HepG2 (cell line): Measurements from ENCODE around the gene GPC6. TPM values are rescaled to one million over a fixed set of nuclear protein-coding genes. Genes with fewer than 3 reads are reported as not detected.
A peak's percentile ranks its signal among the peaks of the same experiment; 100 is the strongest.

Source experiments
- ARNT ChIP-seq: fragments of 450-650 bp; IDR thresholded peaks from 2 replicates; pipeline ENCODE4 v1.6.1; 2017
- ARNTL ChIP-seq: sonication (generic); formaldehyde crosslinking; IDR thresholded peaks from 2 replicates; pipeline ENCODE4 v1.4.0; 2020; ENCODE audit warnings: mild to moderate bottlenecking, missing genetic modification reagents
- DRAP1 ChIP-seq: IDR thresholded peaks from 2 replicates; pipeline ENCODE4 v1.6.1; 2016; ENCODE audit warnings: missing genetic modification reagents, missing compliant biosample characterization
- E2F1 ChIP-seq: sonication (generic); formaldehyde crosslinking; IDR thresholded peaks from 2 replicates; pipeline ENCODE4 v1.5.0; 2020; ENCODE audit warnings: missing genetic modification reagents
- FOXC1 ChIP-seq: sonication (generic); formaldehyde crosslinking; IDR thresholded peaks from 2 replicates; pipeline ENCODE4 v1.8.0; 2022; ENCODE audit warnings: mild to moderate bottlenecking, missing genetic modification reagents, borderline replicate concordance
- KAT2B ChIP-seq: fragments of 150-350 bp; IDR thresholded peaks from 2 replicates; pipeline ENCODE4 v1.6.1; 2014; ENCODE audit warnings: low read depth, low read length, borderline replicate concordance
- MIER3 ChIP-seq: IDR thresholded peaks from 2 replicates; pipeline ENCODE4 v1.6.1; 2016; ENCODE audit warnings: missing compliant biosample characterization, borderline replicate concordance
- POLR2A ChIP-seq, 2 experiments: IDR thresholded peaks; 2 replicates each; pipeline ENCODE4 v1.6.1; 2011; ENCODE audit warnings: low read depth in 2 of 2, low read length in 2 of 2, mild to moderate bottlenecking in 1 of 2, moderate library complexity in 1 of 2; ENCODE audit not compliant: insufficient read depth in 1 of 2
- ZBTB1 ChIP-seq: sonication (generic); formaldehyde crosslinking; IDR thresholded peaks from 2 replicates; pipeline ENCODE4 v1.4.0; 2020; ENCODE audit warnings: missing genetic modification reagents, borderline replicate concordance
- ZBTB26 ChIP-seq: IDR thresholded peaks from 2 replicates; pipeline ENCODE4 v1.6.1; 2016; ENCODE audit warnings: missing compliant biosample characterization, missing genetic modification reagents, borderline replicate concordance
- ZBTB3 ChIP-seq: sonication (generic); formaldehyde crosslinking; IDR thresholded peaks from 2 replicates; pipeline ENCODE4 v1.4.0; 2020; ENCODE audit warnings: low read depth, mild to moderate bottlenecking, moderate library complexity, missing genetic modification reagents, borderline replicate concordance
- ZBTB38 ChIP-seq: sonication (generic); formaldehyde crosslinking; IDR thresholded peaks from 2 replicates; pipeline ENCODE4 v1.5.1; 2020; ENCODE audit warnings: mild to moderate bottlenecking, missing genetic modification reagents
- ZMAT3 ChIP-seq: sonication (generic); formaldehyde crosslinking; conservative IDR thresholded peaks from 2 replicates; pipeline ENCODE4 v1.7.0; 2021; ENCODE audit warnings: missing genetic modification reagents
- ZNF10 ChIP-seq: sonication (generic); formaldehyde crosslinking; IDR thresholded peaks from 2 replicates; pipeline ENCODE4 v1.4.0; 2020; ENCODE audit warnings: mild to moderate bottlenecking, low read depth, missing genetic modification reagents, borderline replicate concordance
- ZNF280B ChIP-seq: sonication (generic); formaldehyde crosslinking; IDR thresholded peaks from 2 replicates; pipeline ENCODE4 v1.5.0; 2020; ENCODE audit warnings: missing genetic modification reagents, mild to moderate bottlenecking, borderline replicate concordance
- ZNF569 ChIP-seq: sonication (generic); formaldehyde crosslinking; IDR thresholded peaks from 2 replicates; pipeline ENCODE4 v1.5.0; 2020; ENCODE audit warnings: mild to moderate bottlenecking, missing genetic modification reagents, moderate library complexity, borderline replicate concordance
- ZNF691 ChIP-seq: sonication (generic); formaldehyde crosslinking; IDR thresholded peaks from 2 replicates; pipeline ENCODE4 v1.4.0; 2020; ENCODE audit warnings: missing genetic modification reagents, low read depth, mild to moderate bottlenecking, borderline replicate concordance
- ZNF841 ChIP-seq: sonication (generic); formaldehyde crosslinking; IDR thresholded peaks from 2 replicates; pipeline ENCODE4 v1.8.1; 2023; ENCODE audit warnings: missing genetic modification reagents, borderline replicate concordance
- polyA plus RNA-seq, 8 experiments: library from polyadenylated mRNA; depleted of rRNA in 3 of 8; stranded (reverse) in 7 of 8; unstranded in 1 of 8; fragments of >200 nt; fragmentation: Illumina TruSeq in 4 of 8; extraction: Trizol in 4 of 8; gene quantifications; 2 replicates each; pipeline versions ENCODE4 v1.2.1 to v1.2.3, GENCODE V29; 2011 to 2016; ENCODE audit warnings: low read depth in 4 of 8, missing spikeins in 1 of 8, mixed read lengths in 1 of 8; ENCODE audit not compliant: insufficient read depth in 1 of 8
- total RNA-seq, 5 experiments: library from RNA; depleted of rRNA; stranded (reverse); fragments of >200 nt; fragmentation: Illumina TruSeq; extraction: Trizol; gene quantifications; 2 replicates each; pipeline ENCODE4 v1.2.3, GENCODE V29; 2016; ENCODE audit warnings: low read depth in 1 of 5
- TF ChIP-seq, protein P1 (sequence below): sonication (generic); formaldehyde crosslinking; IDR thresholded peaks from 2 replicates; pipeline ENCODE4 v1.5.1; 2020; ENCODE audit warnings: missing genetic modification reagents, mild to moderate bottlenecking, borderline replicate concordance
- TF ChIP-seq, protein P2 (sequence below): IDR thresholded peaks from 2 replicates; pipeline ENCODE4 v1.6.1; 2016; ENCODE audit warnings: missing compliant biosample characterization, missing genetic modification reagents, borderline replicate concordance

Gene GPC6
- total and polyA plus RNA-seq, 2 of the 13 experiments (the other 11 are each of a cell fraction or from before 2014, with no cell fraction given) = 24.5 to 33.9 TPM

DNA sequence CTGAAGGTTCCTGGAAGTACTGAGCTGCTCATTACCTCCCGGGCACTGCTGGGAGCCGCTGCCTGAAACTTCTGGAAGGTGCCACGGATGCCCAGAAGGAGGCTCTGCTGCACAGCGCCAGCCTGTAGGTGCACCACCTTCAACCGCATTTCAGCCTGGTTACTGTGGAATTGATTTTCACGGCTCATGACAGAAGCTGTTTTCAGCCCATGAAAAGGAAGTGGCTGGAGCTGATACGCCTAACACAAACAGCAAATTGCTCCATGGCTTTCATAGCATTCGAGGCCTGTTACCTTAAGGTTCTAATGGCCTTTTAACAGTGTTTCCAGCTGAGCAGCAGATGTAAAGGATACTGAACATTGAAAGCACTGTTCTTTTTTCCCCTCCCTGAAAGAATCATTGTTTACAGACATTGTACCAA is 22.0 kb downstream of the GPC6 start (continued):
- TF ChIP-seq ZBTB3 (CRISPR knock-in tag) = no peak
- no peak for TF ChIP-seq ZBTB1
- TF ChIP-seq ARNTL (CRISPR knock-in tag) = no peak
- no peak for TF ChIP-seq ZNF280B (CRISPR knock-in tag)
- TF ChIP-seq POLR2A (IDR thresholded peaks at IDR 0.05; ENCODE audit: insufficient read depth in 1 of 2, low read depth in 2 of 2, low read length in 2 of 2) = peak in 1 of 2 experiments; percentile 60; a peak in 2 of 4 replicates
- no peak for TF ChIP-seq ZMAT3
- TF ChIP-seq, protein P1, sequence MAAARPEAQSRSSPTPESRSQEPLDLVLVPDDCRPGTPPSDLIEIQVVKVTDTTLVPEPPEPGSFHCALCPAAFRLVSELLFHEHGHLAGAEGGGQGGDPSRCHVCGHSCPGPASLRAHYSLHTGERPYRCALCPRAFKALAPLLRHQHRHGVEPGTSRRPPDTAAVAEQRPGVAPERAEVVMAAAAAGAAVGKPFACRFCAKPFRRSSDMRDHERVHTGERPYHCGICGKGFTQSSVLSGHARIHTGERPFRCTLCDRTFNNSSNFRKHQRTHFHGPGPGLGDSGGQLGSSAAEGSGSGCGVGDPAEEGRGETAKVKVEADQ = peak; percentile 45; the same call in 1 of the 2 replicates
- TF ChIP-seq ZBTB26 (CRISPR knock-in tag) = peak; percentile 49; the same call in 1 of the 2 replicates
- TF ChIP-seq ARNT = no peak
- peak; percentile 12; the same call in 1 of the 2 replicates for TF ChIP-seq KAT2B
- no peak for TF ChIP-seq ZNF841
- TF ChIP-seq DRAP1 = peak; percentile 66
- no peak for TF ChIP-seq ZNF10 (CRISPR knock-in tag)
- peak; percentile 76; the same call in 1 of the 2 replicates for TF ChIP-seq ZBTB38
- peak; percentile 72; the same call in 1 of the 2 replicates for TF ChIP-seq FOXC1 (CRISPR knock-in tag)
- no peak for TF ChIP-seq E2F1
- TF ChIP-seq, protein P2, sequence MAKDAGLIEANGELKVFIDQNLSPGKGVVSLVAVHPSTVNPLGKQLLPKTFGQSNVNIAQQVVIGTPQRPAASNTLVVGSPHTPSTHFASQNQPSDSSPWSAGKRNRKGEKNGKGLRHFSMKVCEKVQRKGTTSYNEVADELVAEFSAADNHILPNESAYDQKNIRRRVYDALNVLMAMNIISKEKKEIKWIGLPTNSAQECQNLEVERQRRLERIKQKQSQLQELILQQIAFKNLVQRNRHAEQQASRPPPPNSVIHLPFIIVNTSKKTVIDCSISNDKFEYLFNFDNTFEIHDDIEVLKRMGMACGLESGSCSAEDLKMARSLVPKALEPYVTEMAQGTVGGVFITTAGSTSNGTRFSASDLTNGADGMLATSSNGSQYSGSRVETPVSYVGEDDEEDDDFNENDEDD (CRISPR knock-in tag) = peak; percentile 82; the same call in 1 of the 2 replicates
- TF ChIP-seq ZNF569 (CRISPR knock-in tag) = no peak
- peak; percentile 88 for TF ChIP-seq MIER3 (CRISPR knock-in tag)
- peak; percentile 71; the same call in 1 of the 2 replicates for TF ChIP-seq ZNF691 (CRISPR knock-in tag)
